Esophagus muscularis mucosa (tissue), 3 donors: ENCODE data around the gene GHR.

Source experiments
- CTCF ChIP-seq, 3 experiments: fragments of 200-600 bp in 2 of 3; fragments of 450-650 bp in 1 of 3; sonication (generic) in 2 of 3; IDR thresholded peaks; one replicate each; pipeline ENCODE4 v1.5.1; 2017 to 2019; ENCODE audit warnings: antibody characterized with exemption in 3 of 3, mild to moderate bottlenecking in 2 of 3, moderate library complexity in 1 of 3
- POLR2A ChIP-seq: fragments of 450-650 bp; IDR thresholded peaks from one replicate; pipeline ENCODE4 v1.6.1; 2017; ENCODE audit warnings: antibody characterized with exemption, moderate library complexity, mild to moderate bottlenecking, low read depth

DNA sequence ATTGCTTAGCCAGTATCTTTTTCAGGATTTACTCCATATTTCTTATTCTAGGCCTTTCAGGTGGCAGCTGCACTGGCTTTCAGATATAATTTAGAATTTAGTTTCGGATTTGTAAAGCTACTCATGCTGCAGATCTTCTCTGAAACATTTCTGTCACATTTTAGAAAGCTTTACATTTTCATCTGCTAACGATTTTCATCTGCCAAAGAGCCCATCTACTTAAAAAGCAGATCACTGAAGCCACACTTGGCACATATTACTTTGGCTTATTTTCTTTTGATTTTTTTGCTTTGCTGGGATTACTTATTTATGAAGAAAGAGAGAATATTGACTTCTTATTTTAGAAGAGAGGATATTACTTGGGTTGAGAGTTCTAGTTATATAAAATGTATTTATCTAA, 98.2 kb downstream of the GHR start:
- TF ChIP-seq CTCF (IDR thresholded peaks at IDR 0.05) (no peak), POLR2A (no peak)
